HepG2 (cell line): ENCODE results near the gene VDAC1. TPM values are rescaled to one million over a fixed set of nuclear protein-coding genes. Genes with fewer than 3 reads are reported as not detected.
A peak's percentile ranks its signal among the peaks of the same experiment; 100 is the strongest.

ENCODE experiments used
- ELF3 ChIP-seq: IDR thresholded peaks from 2 replicates; pipeline ENCODE4 v1.6.1; 2016; ENCODE audit warnings: missing genetic modification reagents, missing compliant biosample characterization
- KAT8 ChIP-seq: IDR thresholded peaks from 2 replicates; pipeline ENCODE4 v1.6.1; 2016; ENCODE audit warnings: missing genetic modification reagents, missing compliant biosample characterization
- XRCC5 ChIP-seq: fragments of 200-400 bp; formaldehyde crosslinking; optimal IDR thresholded peaks from 2 replicates; pipeline ENCODE3; 2017; ENCODE audit warnings: mild to moderate bottlenecking, low read length
- ZMYM3 ChIP-seq: sonication (generic); formaldehyde crosslinking; IDR thresholded peaks from 2 replicates; pipeline ENCODE4 v1.5.1; 2020; ENCODE audit warnings: mild to moderate bottlenecking, missing genetic modification reagents
- ZNF142 ChIP-seq: sonication (generic); formaldehyde crosslinking; IDR thresholded peaks from 2 replicates; pipeline ENCODE4 v1.4.0; 2020; ENCODE audit warnings: missing genetic modification reagents
- ZNF580 ChIP-seq: IDR thresholded peaks from 2 replicates; pipeline ENCODE4 v1.6.1; 2016; ENCODE audit warnings: low read depth, borderline replicate concordance
- ZNF83 ChIP-seq: sonication (generic); formaldehyde crosslinking; IDR thresholded peaks from 2 replicates; pipeline ENCODE4 v1.4.0; 2020; ENCODE audit warnings: missing genetic modification reagents, mild to moderate bottlenecking, borderline replicate concordance
- polyA plus RNA-seq, 8 experiments: library from polyadenylated mRNA; depleted of rRNA in 3 of 8; stranded (reverse) in 7 of 8; unstranded in 1 of 8; fragments of >200 nt; fragmentation: Illumina TruSeq in 4 of 8; extraction: Trizol in 4 of 8; gene quantifications; 2 replicates each; pipeline versions ENCODE4 v1.2.1 to v1.2.3, GENCODE V29; 2011 to 2016; ENCODE audit warnings: low read depth in 4 of 8, missing spikeins in 1 of 8, mixed read lengths in 1 of 8; ENCODE audit not compliant: insufficient read depth in 1 of 8
- total RNA-seq, 5 experiments: library from RNA; depleted of rRNA; stranded (reverse); fragments of >200 nt; fragmentation: Illumina TruSeq; extraction: Trizol; gene quantifications; 2 replicates each; pipeline ENCODE4 v1.2.3, GENCODE V29; 2016; ENCODE audit warnings: low read depth in 1 of 5

Gene VDAC1
- total and polyA plus RNA-seq, 2 of the 13 experiments (the other 11 are each of a cell fraction or from before 2014, with no cell fraction given), result 112 to 380 TPM

- TF ChIP-seq XRCC5 (peak; percentile 87), ZNF580 (CRISPR knock-in tag) (0 out of 2 replicates have a peak, but pooled peaks have one; percentile 40), ZNF83 (no peak), ZNF142 (CRISPR knock-in tag) (no peak), ZMYM3 (CRISPR knock-in tag) (peak; percentile 40; the same call in 1 of the 2 replicates), ELF3 (no peak), KAT8 (no peak)
Observed at GRCh38 chr5:134026521-134027287, 21.9 kb upstream of the VDAC1 start (continued).
